Ascending aorta (tissue), 2 donors: ENCODE data around the gene PPP2R1B. TPM values are rescaled to one million over a fixed set of nuclear protein-coding genes. Genes with fewer than 3 reads are reported as not detected.
A peak's percentile ranks its signal among the peaks of the same experiment; 100 is the strongest.

Source experiments
- DNase-seq, 2 donors: peaks; one replicate each; pipeline ENCODE4 v3.0.0-alpha.2; 2019; ENCODE audit warnings: low spot score in 2 of 2
- H3K27ac ChIP-seq, 2 donors: fragments of 200-600 bp; sonication (generic); one replicate each; pipeline ENCODE4 v1.5.1; 2016 to 2017; ENCODE audit warnings: mild to moderate bottlenecking in 1 of 2
- H3K27me3 ChIP-seq: fragments of 200-600 bp; sonication (generic); one replicate; pipeline ENCODE4 v1.5.1; 2017
- H3K36me3 ChIP-seq, 2 donors: fragments of 200-600 bp; sonication (generic); one replicate each; pipeline ENCODE4 v1.5.1; 2016
- H3K4me1 ChIP-seq, 2 donors: fragments of 200-600 bp; sonication (generic); one replicate each; pipeline ENCODE4 v1.5.1; 2016 to 2017; ENCODE audit warnings: mild to moderate bottlenecking in 1 of 2
- H3K4me3 ChIP-seq, 2 donors: fragments of 200-600 bp; sonication (generic); one replicate each; pipeline ENCODE4 v1.5.1; 2016 to 2017; ENCODE audit warnings: mild to moderate bottlenecking in 1 of 2
- H3K9me3 ChIP-seq, 2 donors: fragments of 200-600 bp; sonication (generic); one replicate each; pipeline ENCODE4 v1.5.1; 2016
- CTCF ChIP-seq, 3 experiments: fragments of 200-600 bp in 2 of 3; fragments of 450-650 bp in 1 of 3; sonication (generic) in 2 of 3; IDR thresholded peaks; one replicate each; pipeline ENCODE4 v1.5.1; 2016 to 2019; ENCODE audit warnings: antibody characterized with exemption in 3 of 3, mild to moderate bottlenecking in 1 of 3, moderate library complexity in 1 of 3
- intact Hi-C: fragments of 100-400 bp; cut with DNase I; formaldehyde crosslinking; loops from one replicate; pipeline ENCODE4 v1.15.1; 2023
- total RNA-seq: library from RNA; depleted of rRNA; stranded (reverse); fragments of >200 nt; gene quantifications from one replicate; pipeline ENCODE4 v1.1.0, GENCODE V29; 2016

PPP2R1B gene
- total RNA-seq, 1 donor from 2014 or later: 7.7 TPM

GRCh38 chr11:111723595-111723994 is 42.6 kb downstream of the PPP2R1B start:
- H3K9me3 ChIP-seq: no peaks in the 10 kb centered on the region
- H3K36me3 ChIP-seq: peaks cover 55 to 74% of the 10 kb centered on the region in 2 donors
- peaks cover 3 to 5% of the 10 kb centered on the region in 2 donors for H3K4me1 ChIP-seq
- TF ChIP-seq CTCF (IDR thresholded peaks at IDR 0.05): no peak
- no peak overlapping the region for H3K4me3 ChIP-seq
- H3K27ac ChIP-seq: no peak overlapping the region
- H3K27me3 ChIP-seq: no peaks in the 10 kb centered on the region
- intact Hi-C loops: no loop called here
- DNase-seq: no peak

GRCh38 chr11:111722501-111722900 is 43.7 kb downstream of the PPP2R1B start:
- H3K4me1 ChIP-seq: peaks cover 4 to 10% of the 10 kb centered on the region in 2 donors
- H3K27me3 ChIP-seq: no peaks in the 10 kb centered on the region
- H3K4me3 ChIP-seq: no peak overlapping the region
- peaks cover 54 to 72% of the 10 kb centered on the region in 2 donors for H3K36me3 ChIP-seq
- no peaks in the 10 kb centered on the region for H3K9me3 ChIP-seq
- H3K27ac ChIP-seq: no peak overlapping the region
- no peak for TF ChIP-seq CTCF (IDR thresholded peaks at IDR 0.05)
- no peak for DNase-seq
- intact Hi-C loops: no loop called here

GRCh38 chr11:111720801-111721494 is 45.2 kb downstream of the PPP2R1B start:
- Histone ChIP-seq H3K9me3 (no peaks in the 10 kb centered on the region), H3K4me1 (peaks cover 4 to 10% of the 10 kb centered on the region in 2 donors), H3K4me3 (no peak overlapping the region), H3K27ac (no peak overlapping the region), H3K36me3 (peaks cover 47 to 57% of the 10 kb centered on the region in 2 donors), H3K27me3 (no peaks in the 10 kb centered on the region)
- no peak for DNase-seq
- no peak for TF ChIP-seq CTCF (IDR thresholded peaks at IDR 0.05)
- intact Hi-C loops: no loop called here

- Histone ChIP-seq H3K4me1 (peaks cover 4 to 10% of the 10 kb centered on the region in 2 donors), H3K9me3 (no peaks in the 10 kb centered on the region), H3K4me3 (no peak overlapping the region), H3K36me3 (peaks cover 39 to 49% of the 10 kb centered on the region in 2 donors), H3K27me3 (no peaks in the 10 kb centered on the region), H3K27ac (peak overlapping the region in 1 of 2 donors; percentile 54)
- TF ChIP-seq CTCF (IDR thresholded peaks at IDR 0.05): no peak
- intact Hi-C loops: loop anchor here (5.0 to 10.0 kb wide), 2 partner anchors 45 to 117 kb away; partner anchors contain the start of genes PPP2R1B and SIK2
- DNase-seq: no peak
Observed at GRCh38 chr11:111719379-111719778, 46.8 kb downstream of the PPP2R1B start.

- H3K4me3 ChIP-seq: no peak overlapping the region
- H3K27ac ChIP-seq: peak overlapping the region; percentile 54 to 61
- no peaks in the 10 kb centered on the region for H3K9me3 ChIP-seq
- no peak for DNase-seq
- intact Hi-C loops: loop anchor here (5.0 to 10.0 kb wide), 2 partner anchors 46 to 117 kb away; partner anchors contain the start of genes PPP2R1B and SIK2
- peaks cover 4 to 10% of the 10 kb centered on the region in 2 donors for H3K4me1 ChIP-seq
- TF ChIP-seq CTCF (IDR thresholded peaks at IDR 0.05): no peak
- H3K27me3 ChIP-seq: no peaks in the 10 kb centered on the region
- H3K36me3 ChIP-seq: peaks cover 34 to 44% of the 10 kb centered on the region in 2 donors
Observed at GRCh38 chr11:111718859-111719258, 47.3 kb downstream of the PPP2R1B start.
